ENCODE measurements around the gene SLC24A4.

DNA sequence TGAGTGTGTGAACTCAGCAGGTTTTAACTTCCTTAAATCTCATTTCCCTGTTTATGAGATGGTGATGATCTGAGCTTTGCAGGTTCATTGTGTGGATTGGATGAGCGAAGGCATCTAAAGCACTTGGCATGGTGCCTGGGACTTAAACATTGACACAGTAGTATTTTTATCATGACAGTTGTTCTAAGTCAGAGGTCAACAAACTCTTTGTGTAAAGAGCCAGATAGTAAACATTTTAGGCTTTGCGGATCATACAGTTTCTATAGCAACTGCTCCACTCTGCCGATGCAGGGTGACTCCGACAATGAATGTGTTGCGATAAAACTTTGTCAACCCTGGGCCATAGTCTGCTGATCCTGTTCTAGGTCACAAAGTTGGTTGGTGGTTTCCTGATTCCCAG lies 25.2 kb downstream of the SLC24A4 start:
- no peak for TF ChIP-seq POLR2AphosphoS5 (IDR thresholded peaks at IDR 0.05; ENCODE audit: low read depth, low read length)
- no peak for TF ChIP-seq POLR2A (IDR thresholded peaks at IDR 0.05; ENCODE audit: low read depth, low read length)

Data from GM12892 (cell line).